ENCODE results near the gene NUDT22. TPM values are rescaled to one million over a fixed set of nuclear protein-coding genes. Genes with fewer than 3 reads are reported as not detected.

NUDT22 gene, protein sequence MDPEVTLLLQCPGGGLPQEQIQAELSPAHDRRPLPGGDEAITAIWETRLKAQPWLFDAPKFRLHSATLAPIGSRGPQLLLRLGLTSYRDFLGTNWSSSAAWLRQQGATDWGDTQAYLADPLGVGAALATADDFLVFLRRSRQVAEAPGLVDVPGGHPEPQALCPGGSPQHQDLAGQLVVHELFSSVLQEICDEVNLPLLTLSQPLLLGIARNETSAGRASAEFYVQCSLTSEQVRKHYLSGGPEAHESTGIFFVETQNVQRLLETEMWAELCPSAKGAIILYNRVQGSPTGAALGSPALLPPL
- total RNA-seq = 43.2 and 44.6 TPM in 2 replicates

DNA sequence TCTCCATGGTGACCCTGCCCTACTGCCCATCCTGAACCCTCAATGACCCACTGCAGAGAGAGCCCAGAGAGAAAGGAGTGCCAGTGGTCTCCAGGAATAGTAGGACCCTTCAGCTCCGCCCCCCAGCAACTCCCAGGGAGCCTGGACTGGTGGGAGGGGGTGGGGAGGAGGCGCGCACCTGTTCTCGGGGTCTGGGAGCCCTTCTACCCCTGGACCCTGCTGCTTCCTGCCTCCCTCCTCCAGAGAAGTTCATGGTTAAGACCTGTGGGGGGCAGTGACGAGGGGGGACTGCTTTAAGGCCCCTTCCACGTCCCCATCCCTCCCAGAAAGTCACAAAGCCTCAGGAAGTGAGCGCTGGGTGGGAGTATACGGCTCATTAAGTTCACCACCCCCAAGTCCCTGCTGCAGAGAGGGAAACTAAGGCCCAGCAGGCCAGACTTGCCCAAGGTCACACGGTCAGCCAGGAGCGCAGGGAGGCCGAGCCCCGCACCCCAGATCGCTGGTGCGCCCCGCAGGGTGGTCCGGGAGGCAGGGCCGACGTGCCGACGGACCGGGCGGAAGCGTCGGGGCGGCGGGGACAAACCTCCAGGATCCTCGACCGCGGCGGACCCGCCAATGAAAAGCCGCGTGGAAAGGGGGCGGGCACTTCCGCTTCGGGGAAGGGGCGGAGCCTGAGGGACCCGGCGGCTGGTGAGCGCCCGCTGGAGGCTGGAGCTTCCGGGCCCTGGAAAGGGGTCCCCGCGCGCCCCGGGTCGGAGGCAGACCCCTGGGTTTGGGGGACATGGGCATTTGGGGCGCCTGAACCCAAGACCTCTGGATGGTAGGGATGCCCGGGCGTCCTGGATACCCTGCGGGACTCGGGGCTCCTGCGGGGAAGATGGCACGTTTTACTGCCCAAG, at the start of gene NUDT22, which contains the start of gene TRPT1:
NUDT22 (plus strand) TSS at position 667 of the 899 bp plus-strand sequence. CDS start 379 bp downstream, outside the sequence.
TRPT1 (minus strand) TSS at position 579 of the 899 bp plus-strand sequence; CDS start at position 253, 326 bp downstream.
- DNase-seq = peak; percentile 85

DNA sequence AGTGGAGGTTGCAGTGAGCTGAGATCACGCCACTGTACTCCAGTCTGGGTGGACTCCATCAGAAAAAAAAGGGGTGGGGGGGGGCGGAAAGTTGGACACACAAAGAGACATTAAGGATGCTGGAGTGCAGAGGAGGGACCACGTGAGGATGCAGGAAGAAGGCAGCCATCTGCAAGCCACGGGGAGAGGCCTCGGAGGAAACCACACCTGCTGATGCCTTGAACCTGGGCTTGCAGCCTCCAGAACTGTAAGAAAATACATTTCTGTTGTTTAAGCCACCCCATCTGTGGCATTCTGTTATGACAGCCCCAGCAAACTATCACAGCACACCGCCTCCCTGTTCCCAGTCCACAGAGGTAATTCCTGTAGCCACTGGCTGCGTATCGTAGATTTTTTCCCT, 49.3 kb upstream of the NUDT22 start:
- DNase-seq = no peak

DNA sequence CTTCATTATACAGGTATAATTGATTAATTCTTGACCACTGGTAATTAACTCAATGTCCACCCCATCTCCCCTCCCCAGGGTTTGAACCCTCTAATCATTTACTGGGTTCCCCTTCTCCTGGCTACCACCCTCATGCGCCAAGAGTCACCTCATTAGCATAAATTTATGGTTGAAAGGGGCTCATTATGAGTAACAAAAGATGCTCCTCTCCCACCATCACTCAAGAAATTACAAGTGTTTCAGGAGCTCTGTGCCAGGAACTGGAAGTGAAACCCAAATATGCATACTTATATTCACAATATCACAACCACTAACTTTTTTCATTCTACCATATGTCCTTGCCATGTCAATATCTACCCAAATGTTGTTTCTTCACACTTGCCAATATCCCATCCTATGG, 47.9 kb upstream of the NUDT22 start:
- DNase-seq = no peak

DNA sequence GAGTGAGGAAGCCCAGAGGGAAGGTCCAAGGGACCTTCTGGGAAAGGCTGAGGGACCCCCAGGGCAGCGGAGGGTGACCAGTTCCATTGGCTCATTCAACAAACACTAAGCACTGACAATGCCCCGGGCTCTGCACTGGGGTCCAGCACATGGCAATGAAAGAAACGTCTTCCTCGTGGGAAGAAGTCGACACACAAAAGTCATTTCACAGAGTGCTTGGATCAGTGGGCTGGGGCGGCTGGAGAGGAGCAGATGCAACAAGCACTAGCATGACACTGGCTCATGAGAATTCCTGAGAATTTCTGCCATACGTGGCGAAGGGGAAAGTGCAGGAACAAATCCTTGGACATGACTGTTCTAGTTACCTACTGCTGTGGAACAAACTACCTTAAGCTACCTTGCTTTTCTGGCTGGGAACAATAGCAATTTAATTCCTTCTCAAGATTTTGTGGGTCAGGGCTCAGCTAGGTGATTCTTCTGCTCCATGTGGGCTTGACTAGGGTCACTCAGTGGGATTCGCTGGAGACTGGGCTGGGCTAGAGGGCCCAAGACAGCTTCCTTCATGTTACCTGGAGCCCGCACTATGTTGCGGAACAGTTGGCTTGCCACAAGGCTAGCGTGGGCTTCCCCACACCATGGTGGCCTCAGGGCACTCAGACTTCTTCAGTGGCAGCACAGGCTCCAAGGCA, 47.0 kb upstream of the NUDT22 start:
- no peak for DNase-seq

DNA sequence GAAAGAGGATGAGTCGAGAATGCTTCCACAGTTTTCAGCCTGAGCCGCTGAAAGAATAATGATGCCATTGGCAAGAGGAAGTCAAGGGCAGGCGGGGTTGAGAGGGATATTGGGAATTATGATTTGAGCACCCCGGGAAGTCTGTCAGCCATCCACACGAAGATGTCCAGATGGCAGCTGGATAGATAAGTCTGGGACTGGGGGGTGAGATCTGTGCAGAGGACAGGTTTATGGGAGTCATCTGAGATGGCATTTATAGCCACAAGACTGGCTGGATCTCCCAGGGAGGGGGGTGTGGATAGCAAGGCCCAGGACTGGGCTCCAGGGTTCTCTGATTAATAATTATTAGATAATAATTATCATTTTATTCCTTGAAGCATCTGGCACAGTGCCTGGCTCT, 45.2 kb upstream of the NUDT22 start:
- no peak for DNase-seq

DNA sequence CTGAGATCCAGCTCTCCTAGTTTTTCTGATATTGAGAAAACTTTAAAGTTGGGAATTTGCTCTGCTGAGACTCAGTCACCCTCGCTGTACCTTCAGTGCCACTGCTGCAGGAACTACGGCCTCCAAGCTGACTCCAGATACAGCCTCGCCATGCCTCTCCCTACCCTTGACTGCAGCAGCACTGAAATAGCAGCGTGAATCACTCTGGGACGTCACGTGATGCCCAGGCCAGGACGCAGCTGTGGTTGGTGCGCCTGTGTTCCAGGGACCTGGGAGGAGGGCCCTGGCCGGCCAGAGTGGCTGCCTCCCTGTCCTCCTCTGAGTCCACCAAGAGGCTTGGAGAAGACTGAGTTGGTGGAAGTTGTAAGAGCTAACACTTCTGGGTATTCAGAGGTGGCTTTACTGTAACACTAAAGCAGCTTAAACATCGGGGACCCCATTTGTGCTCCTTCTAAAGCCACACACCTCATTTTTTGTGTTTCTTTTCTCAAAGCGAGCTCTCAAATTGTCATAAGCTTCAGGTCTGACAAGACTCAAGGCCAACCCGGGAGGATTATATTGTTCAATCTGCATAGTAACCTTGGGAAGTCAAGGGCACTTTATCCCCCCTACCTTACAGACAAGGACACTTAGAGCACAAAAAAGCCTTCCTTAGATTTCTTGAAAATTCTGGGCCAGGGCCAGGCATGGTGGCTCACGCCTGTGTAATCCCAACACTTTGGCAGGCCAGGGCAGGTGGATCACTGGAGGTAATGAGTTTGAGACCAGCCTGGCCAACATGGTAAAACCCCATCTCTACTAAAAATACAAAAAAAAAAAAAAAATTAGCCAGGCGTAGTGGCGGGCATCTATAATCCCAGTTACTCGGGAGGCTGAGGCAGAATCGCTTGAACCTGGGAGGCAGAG, 44.3 kb upstream of the NUDT22 start:
- DNase-seq = peak; percentile 97

DNA sequence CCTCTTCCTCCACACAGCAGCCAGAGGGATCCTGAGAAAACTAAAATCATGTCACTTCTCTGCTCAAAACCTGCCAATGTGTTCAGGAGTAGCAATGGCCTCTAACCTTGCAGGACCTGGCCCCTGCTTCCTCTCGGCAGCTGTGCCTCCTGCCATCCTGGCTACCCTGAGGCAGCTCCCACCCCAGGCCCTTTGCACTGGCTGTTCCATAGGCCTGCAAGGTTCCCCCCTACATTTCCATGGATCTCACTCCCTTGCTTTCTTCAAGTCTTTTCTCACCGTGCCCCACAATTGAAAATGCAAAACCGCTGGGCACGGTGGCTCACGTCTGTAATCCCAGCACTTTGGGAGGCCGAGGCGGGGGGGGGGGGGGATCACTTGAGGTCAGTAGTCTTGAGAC, 42.2 kb upstream of the NUDT22 start:
- DNase-seq = no peak

DNA sequence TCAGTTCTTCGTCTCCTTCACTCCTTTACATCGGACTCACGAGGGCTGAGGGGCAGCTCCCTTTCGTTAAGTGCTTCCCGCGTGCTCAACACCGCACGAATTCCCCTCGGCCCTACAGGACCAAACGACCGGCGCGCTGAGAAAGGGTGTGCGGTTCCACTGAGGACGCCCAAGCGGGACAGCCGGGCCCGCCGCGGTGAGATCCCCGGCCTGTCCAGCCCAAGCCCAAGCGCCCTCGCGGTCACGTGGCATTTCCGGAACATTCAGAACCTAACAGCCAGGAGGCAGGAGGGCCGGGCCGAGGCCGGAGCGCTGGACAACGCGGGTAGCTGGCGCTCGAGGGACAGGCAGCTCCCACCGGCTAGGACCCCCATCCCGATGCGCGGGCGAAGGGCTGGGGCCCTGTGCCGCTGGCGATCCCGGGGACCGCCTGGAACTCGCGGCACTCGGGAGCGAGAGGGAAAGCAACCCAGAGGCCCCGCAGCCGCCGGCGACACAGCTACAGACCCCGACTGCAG, 40.8 kb upstream of the NUDT22 start:
- peak; percentile 93 for DNase-seq

DNA sequence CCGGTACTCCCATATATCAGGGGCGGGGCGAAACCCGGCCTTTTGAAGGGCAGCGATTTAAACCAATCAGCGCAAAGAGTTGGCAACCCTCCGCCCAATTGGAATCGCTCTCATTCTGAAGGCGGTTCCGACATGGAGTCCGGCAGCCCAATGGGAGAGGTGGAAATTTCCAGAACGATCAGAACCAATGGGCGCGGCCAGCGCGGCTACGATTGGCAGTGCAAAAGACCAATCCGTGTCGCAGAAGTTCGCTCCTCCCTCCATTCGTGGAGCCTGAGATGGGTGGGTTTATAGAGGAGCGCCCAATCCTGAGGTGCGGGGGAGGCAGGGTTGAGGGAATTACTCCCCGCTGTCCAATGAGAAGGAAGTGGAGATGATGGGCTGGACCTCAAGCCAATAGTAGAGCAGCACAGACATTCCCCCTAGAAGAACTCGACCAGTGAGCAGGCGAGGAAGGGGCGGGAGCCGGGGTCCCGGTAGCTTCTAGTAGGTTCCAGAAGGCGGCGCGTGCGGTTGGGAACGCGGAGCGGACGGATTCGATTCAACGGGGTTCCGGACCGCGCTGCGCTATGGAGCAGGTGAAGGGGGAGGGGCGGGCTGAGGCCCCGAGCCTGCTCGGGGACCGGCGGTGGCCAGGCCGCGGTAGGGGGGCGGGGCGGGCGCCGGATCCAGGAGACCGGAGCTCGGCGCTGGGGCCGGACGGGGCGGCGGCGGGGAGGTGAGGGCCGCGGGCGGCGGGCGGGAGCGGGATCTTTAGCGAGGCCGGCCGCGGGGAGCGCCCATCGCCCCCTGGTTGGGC, 40.2 kb upstream of the NUDT22 start, which contains the start of gene STIP1:
STIP1 (plus strand) TSS at position 479 of the 799 bp plus-strand sequence; CDS start at position 570, 91 bp downstream.
- DNase-seq = peak; percentile 100

DNA sequence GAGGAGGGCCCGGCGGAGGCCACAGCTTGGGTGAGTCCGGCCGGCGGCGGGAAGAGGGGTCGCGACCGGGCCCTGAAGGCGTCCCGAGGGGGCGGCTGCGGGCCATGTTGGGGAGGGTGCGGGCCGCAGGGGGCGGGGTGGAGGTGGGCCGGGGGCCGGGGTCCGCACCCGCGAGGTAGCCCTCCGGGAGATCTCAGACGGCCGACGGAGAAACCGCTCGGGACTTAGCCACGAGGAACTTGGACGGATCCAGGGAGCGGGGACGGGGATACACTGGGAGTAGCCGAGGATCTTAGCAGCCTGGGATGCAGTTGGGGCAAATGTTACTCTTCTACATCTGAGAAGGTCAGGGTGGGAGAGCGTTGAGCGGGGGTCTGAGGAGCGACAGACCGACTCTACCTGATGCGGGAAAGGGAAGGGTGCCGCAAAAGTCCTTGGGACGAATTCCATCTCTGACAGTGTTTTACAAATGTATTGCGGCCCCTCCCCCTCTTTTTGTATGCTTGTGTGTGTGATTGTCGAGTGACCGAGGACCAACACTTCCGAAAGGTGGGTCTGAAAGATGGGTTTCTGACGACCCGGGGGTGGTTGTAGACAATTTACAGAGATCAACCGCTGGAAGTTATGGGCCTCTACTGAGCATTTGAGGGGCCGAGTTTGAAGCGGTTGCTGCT, 39.4 kb upstream of the NUDT22 start:
- peak; percentile 33 for DNase-seq

DNA sequence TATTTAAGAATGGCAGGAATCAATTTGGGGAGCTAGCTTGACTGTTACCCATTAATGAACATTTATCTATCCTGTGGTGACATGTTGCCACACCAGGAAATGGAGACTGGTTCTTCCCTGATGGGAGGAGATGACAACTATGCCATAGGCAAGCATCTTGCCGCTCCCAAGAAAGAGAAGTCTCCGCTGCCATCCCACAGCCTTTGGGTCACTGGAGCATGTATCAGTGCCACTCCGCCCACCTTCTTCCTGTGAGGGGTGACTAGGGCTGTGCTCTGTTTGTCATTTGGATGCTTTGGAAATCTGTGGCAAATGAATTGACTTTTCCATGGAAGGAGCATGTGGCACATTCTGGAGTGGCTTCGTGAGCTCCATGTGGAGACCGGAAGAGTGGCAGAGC, 33.6 kb upstream of the NUDT22 start:
- no peak for DNase-seq

DNA sequence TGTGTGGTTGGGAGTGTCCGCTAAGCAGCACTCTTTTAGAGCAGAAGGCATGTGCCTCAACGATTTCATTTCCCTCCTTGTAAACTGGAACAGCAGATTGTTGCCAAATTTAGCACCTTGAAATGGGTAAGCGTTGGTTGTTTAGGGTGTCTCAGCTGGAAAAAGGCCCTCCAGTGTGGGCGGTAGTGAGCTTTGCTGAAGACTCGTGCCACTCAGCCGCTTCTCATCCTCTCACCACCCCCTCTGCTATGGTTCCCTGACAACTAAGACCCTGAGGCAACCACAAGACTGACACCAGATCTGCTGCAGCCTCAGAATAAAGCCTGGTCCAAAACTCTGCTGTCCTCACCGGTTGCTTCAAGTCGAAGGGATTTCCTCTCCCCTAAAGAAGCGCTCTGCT, 29.4 kb upstream of the NUDT22 start:
- DNase-seq = no peak

DNA sequence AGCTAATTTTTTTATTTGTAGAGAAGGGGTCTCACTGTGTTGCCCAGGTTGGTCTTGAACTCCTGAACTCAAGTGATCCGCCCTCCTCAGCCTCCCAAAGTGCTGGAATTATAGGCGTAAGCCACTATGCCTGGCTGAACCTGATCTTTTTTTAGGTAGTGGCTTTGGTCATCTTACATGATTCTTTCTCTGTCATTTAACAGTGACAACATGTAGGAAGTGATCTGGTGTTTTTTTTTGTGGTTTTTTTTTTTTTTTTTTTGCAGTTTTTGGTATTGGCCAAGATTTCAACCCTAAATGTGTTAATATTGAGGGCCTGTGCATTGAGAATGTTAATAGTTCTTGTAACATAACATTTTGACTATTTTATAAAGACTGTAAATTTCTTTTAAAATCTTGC, 27.6 kb upstream of the NUDT22 start:
- DNase-seq = no peak

DNA sequence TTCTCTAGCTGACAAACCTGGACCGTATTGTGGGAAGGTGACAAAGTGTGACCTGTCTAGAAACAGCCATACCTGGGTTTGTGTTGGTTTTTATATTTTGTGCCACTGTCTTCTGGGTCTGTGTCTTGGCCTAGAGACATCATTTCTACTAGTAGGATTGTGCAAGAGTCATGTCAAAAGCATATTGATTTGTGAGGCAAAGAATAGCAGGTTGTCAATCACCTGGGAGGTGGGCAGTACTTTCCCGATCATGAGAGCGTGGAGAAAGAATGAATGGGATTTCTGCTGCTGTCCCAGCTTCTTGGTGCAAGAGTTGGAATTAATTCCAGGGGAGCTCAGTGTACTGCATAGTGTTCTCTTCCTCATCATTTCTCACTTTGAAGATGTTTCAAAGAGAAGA, 24.5 kb upstream of the NUDT22 start:
- DNase-seq = no peak

DNA sequence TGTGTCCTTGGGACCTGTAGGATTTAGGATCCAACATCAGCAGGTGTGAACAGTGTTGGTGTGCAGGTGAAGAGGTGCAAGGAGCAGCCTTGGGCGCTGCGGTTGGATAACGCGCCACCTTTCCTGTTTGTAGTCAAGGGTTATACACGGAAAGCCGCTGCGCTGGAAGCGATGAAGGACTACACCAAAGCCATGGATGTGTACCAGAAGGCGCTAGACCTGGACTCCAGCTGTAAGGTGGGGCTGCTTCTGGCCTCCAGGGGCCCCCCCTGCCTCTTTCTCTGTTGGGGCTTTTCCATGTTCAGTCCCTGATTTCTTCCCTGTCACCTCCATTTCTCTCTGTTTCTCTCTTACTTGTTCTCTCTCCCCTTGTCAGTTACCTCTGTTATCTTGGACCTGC, 23.1 kb upstream of the NUDT22 start:
- no peak for DNase-seq

DNA sequence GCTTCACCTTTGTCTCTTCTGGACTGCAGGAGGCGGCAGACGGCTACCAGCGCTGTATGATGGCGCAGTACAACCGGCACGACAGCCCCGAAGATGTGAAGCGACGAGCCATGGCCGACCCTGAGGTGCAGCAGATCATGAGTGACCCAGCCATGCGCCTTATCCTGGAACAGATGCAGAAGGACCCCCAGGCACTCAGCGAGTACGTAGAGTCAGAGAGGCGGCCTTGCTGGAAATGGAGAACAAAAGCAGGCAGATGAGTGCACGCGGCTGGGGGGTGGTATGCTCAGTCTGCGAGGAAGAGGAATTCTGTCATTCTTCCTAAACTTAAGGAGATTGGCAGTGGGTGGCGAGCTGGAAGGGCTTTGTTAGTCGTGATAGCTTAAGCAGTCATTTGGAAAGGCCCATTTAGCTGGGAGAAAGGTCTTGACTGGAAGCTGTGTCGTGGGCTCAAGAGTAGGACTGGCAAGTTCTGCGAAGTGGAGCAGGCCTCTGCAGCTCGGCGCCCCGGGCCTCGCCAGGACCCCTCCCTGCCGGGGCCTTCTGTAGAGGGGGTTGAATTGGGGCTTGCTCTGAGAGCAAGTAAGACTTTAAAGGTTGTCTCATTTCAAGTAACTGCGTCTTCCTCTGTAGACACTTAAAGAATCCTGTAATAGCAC, 22.5 kb upstream of the NUDT22 start:
- DNase-seq = no peak

DNA sequence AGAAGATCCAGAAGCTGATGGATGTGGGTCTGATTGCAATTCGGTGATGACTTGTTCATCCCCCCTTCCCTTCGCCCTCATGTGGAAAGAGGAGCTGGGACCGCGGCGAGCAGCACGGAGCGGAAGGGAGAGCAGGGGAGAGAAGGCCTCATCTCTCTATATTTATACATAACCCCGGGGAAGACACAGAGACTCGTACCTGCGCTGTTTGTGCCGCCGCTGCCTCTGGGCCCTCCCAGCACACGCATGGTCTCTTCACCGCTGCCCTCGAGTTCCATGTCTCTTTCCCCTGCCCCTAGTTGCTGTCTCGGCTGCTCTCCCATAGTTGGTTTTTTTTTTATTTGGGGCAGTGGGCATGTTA, 22.0 kb upstream of the NUDT22 start:
- DNase-seq = no peak

DNA sequence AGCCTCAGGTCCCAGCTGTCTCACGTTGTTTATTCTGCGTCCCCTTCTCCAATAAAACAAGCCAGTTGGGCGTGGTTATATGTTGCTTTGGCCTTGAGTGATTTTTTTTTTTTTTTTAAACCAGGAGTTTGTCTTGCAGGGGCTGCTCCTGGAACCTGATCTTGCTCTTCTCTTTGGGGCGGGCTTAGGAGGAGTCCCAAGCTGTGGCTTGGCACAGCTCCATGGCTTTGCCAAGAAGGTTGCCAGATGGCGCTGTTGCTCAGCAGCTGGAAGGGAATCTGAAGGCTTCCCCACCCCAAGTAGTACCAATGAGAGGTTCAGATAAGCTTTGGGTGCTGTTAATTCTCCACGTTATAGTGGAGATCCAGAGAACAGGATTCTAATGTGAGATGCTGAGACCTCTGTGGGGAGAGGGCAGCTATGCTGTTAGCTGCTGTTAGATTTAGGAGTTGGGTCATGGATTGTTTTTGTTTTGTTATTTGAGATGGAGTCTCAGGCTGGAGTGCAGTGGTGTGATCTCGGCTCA, 21.5 kb upstream of the NUDT22 start:
- peak; percentile 97 for DNase-seq

DNA sequence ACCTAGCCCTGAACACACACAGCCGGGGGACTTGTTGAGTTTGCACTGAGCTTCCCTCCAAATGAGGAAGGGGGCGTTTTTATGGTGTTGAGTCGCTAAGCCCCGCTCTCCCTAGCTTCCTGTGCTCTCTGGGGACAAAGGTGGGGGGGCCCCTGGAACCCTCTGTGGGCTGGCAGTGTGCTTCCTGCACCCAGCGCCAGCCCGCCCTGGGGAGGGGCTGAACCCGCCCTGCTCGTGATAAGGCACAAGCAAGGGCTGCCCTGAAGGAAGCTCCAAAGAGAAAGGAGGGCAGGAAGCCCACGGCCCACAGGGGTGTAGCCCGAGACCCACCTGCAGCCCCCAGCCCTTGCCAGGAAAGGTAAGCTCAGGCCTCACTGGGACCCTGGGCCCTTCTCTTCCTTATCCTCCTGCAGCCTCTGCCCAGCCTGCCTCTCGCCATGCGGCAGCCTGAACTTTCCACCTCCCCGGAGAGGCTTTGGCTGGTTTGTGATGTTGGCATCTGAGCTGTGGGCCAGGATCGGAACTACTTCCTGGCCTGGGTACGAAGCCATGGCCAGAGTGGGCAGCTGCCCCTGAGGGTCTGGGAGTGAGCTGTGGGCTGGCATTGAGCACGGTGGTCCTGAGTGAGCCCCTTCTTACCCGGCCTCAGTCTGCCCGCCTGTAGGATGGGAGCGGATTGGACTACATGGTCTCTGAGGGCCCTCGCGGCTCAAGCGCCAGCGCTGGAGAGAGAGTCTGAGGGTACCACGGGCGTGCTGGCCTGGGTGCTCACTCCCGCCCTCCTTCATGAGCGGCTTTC, 19.4 kb upstream of the NUDT22 start, which contains the start of gene FERMT3:
FERMT3 (plus strand) TSS at position 265 of the 799 bp plus-strand sequence. CDS start 644 bp downstream, outside the sequence.
- DNase-seq = peak; percentile 33
